Caco-2 (cell line): Measurements from ENCODE around the gene FHOD1. TPM values are rescaled to one million over a fixed set of nuclear protein-coding genes. Genes with fewer than 3 reads are reported as not detected.

Experiments used
- BruUV-seq: library from RNA; stranded (reverse); fragments of 400-500 nt; replicated peaks from 2 replicates; lab custom pipeline; 2021; lab: Mats Ljungman, UMichigan
- CTCF ChIA-PET: fragments of 300-600 bp; sonication (Branson Sonifier 250); formaldehyde crosslinking; loops from one replicate; lab custom pipeline; 2022; ENCODE audit warnings: antibody characterized with exemption; lab: Charles Lee
- POLR2A ChIA-PET: fragments of 300-600 bp; sonication (Branson Sonifier 250); formaldehyde crosslinking; loops from one replicate; lab custom pipeline; 2022; ENCODE audit warnings: antibody characterized with exemption; lab: Charles Lee
- DNase-seq, 2 experiments: peaks; one replicate each; pipeline versions ENCODE4 v3.0.0 to v3.0.0-alpha.2; 2020 to 2022
- H3K27me3 ChIP-seq: replicated peaks from 2 replicates; pipeline ENCODE4 v1.6.0; 2011; ENCODE audit warnings: low read length; ENCODE audit not compliant: control insufficient read depth, insufficient read depth
- H3K36me3 ChIP-seq: 2 replicates; pipeline ENCODE4 v1.5.1; 2011; ENCODE audit warnings: low read length; ENCODE audit not compliant: control insufficient read depth, insufficient read depth
- H3K4me1 ChIP-seq: fragments of 250-450 bp; sonication (Bioruptor Pico); 2 replicates; pipeline ENCODE4 v1.5.1; 2020; ENCODE audit warnings: mild to moderate bottlenecking
- H3K4me3 ChIP-seq: 2 replicates; pipeline ENCODE4 v1.5.1; 2011; ENCODE audit warnings: low read depth, mild to moderate bottlenecking, control low read depth, low read length
- H3K9me3 ChIP-seq: fragments of 250-450 bp; sonication (Bioruptor Pico); 2 replicates; pipeline ENCODE4 v1.5.1; 2020; ENCODE audit warnings: mild to moderate bottlenecking, moderate library complexity
- H3K27ac Mint-ChIP-seq: one replicate; pipeline ENCODE4 v1.8.0; 2022; ENCODE audit warnings: mixed read lengths; ENCODE audit not compliant: unreplicated experiment
- H3K27me3 Mint-ChIP-seq: one replicate; pipeline ENCODE4 v1.8.0; 2022; ENCODE audit warnings: mixed read lengths; ENCODE audit not compliant: insufficient read depth, unreplicated experiment
- H3K36me3 Mint-ChIP-seq: one replicate; pipeline ENCODE4 v1.8.0; 2022; ENCODE audit warnings: mild to moderate bottlenecking, mixed read lengths; ENCODE audit not compliant: insufficient read depth, unreplicated experiment
- H3K4me1 Mint-ChIP-seq: one replicate; pipeline ENCODE4 v1.8.0; 2022; ENCODE audit warnings: low read depth, mixed read lengths; ENCODE audit not compliant: unreplicated experiment
- H3K4me3 Mint-ChIP-seq: one replicate; pipeline ENCODE4 v1.8.0; 2022; ENCODE audit warnings: mild to moderate bottlenecking, moderate library complexity, mixed read lengths; ENCODE audit not compliant: unreplicated experiment
- H3K9me3 Mint-ChIP-seq: one replicate; pipeline ENCODE4 v1.8.0; 2022; ENCODE audit warnings: mixed read lengths; ENCODE audit not compliant: unreplicated experiment
- CTCF ChIP-seq, 2 experiments: fragments of 200-600 bp in 1 of 2; IDR thresholded peaks; 1 replicate in 1 of 2; 2 replicates in 1 of 2; pipeline versions ENCODE4 v1.5.1 to v1.8.0; 2011 to 2022; ENCODE audit warnings: antibody characterized with exemption in 1 of 2, control low read depth in 1 of 2, inconsistent platforms in 1 of 2, low read depth in 1 of 2, low read length in 1 of 2, mild to moderate bottlenecking in 1 of 2, moderate library complexity in 1 of 2; ENCODE audit not compliant: insufficient read depth in 1 of 2, severe bottlenecking in 1 of 2, unreplicated experiment in 1 of 2
- intact Hi-C: fragments of 100-400 bp; cut with micrococcal nuclease; formaldehyde crosslinking; loops from one replicate; pipeline ENCODE4 v1.10.0; 2022; ENCODE audit not compliant: unreplicated experiment
- total RNA-seq: library from RNA; stranded (reverse); gene quantifications from 2 replicates; pipeline ENCODE4 v1.2.3, GENCODE V29; 2022

The FHOD1 gene
- total RNA-seq, 1 experiment from 2014 or later, result 69.0 TPM

- Mint-ChIP-seq H3K4me3 (peak overlapping the region; percentile 95), H3K4me1 (peaks cover 47% of the 10 kb centered on the region), H3K27ac (peak overlapping the region; percentile 87), H3K36me3 (peaks cover 36% of the 10 kb centered on the region), H3K9me3 (no peaks in the 10 kb centered on the region), H3K27me3 (peaks cover 10% of the 10 kb centered on the region)
- ChIA-PET CTCF (interaction anchor here (0.7 to 4.2 kb wide), 3 partner anchors 29 to 226 kb away, joined by 3 to 24 read pairs (median 5); partner anchors contain the start of gene ELMO3), POLR2A (interaction anchor here (3.5 kb wide), 1 partner anchor 18 kb away, joined by 55 read pairs; the partner anchor contains the start of gene TMEM208)
- Histone ChIP-seq H3K9me3 (no peaks in the 10 kb centered on the region), H3K27me3 (peaks cover 5% of the 10 kb centered on the region), H3K36me3 (no peaks in the 10 kb centered on the region), H3K4me1 (peaks cover 46% of the 10 kb centered on the region), H3K4me3 (no peak overlapping the region; the same call in 1 of the 2 replicates)
- no TSS peak for BruUV-seq
- TF ChIP-seq CTCF (IDR thresholded peaks at IDR 0.05; ENCODE audit: insufficient read depth in 1 of 2, low read depth in 1 of 2, low read length in 1 of 2, severe bottlenecking in 1 of 2, unreplicated experiment in 1 of 2), result no peak
- no peak for DNase-seq
- intact Hi-C loops, result no loop called here
Observed at GRCh38 chr16:67244387-67245185, 2.7 kb downstream of the FHOD1 start.

GRCh38 chr16:67243481-67243880 is 3.8 kb downstream of the FHOD1 start:
- no peaks in the 10 kb centered on the region for H3K27me3 ChIP-seq
- no peak overlapping the region for H3K4me3 ChIP-seq
- Mint-ChIP-seq H3K27ac (no peak overlapping the region), H3K36me3 (peaks cover 39% of the 10 kb centered on the region), H3K4me1 (peaks cover 41% of the 10 kb centered on the region), H3K27me3 (peaks cover 6% of the 10 kb centered on the region), H3K4me3 (no peak overlapping the region), H3K9me3 (no peaks in the 10 kb centered on the region)
- no peak for DNase-seq
- no peaks in the 10 kb centered on the region for H3K9me3 ChIP-seq
- CTCF ChIA-PET, result no interaction called here
- intact Hi-C loops, result no loop called here
- BruUV-seq, result no TSS peak
- no peak for TF ChIP-seq CTCF (IDR thresholded peaks at IDR 0.05; ENCODE audit: insufficient read depth in 1 of 2, low read depth in 1 of 2, low read length in 1 of 2, severe bottlenecking in 1 of 2, unreplicated experiment in 1 of 2)
- H3K4me1 ChIP-seq, result peaks cover 46% of the 10 kb centered on the region
- POLR2A ChIA-PET, result no interaction called here
- H3K36me3 ChIP-seq, result no peaks in the 10 kb centered on the region

GRCh38 chr16:67242138-67242730 is 5.0 kb downstream of the FHOD1 start:
- Mint-ChIP-seq H3K36me3 (peaks cover 41% of the 10 kb centered on the region), H3K9me3 (no peaks in the 10 kb centered on the region), H3K27me3 (no peaks in the 10 kb centered on the region), H3K4me1 (peaks cover 31% of the 10 kb centered on the region), H3K4me3 (no peak overlapping the region), H3K27ac (peak overlapping the region; percentile 87)
- H3K4me1 ChIP-seq, result peaks cover 42% of the 10 kb centered on the region
- ChIA-PET CTCF (no interaction called here), POLR2A (no interaction called here)
- H3K9me3 ChIP-seq, result no peaks in the 10 kb centered on the region
- H3K4me3 ChIP-seq, result no peak overlapping the region
- intact Hi-C loops, result no loop called here
- TF ChIP-seq CTCF (IDR thresholded peaks at IDR 0.05; ENCODE audit: insufficient read depth in 1 of 2, low read depth in 1 of 2, low read length in 1 of 2, severe bottlenecking in 1 of 2, unreplicated experiment in 1 of 2), result no peak
- no TSS peak for BruUV-seq
- H3K27me3 ChIP-seq, result no peaks in the 10 kb centered on the region
- no peak for DNase-seq
- no peaks in the 10 kb centered on the region for H3K36me3 ChIP-seq
